ENCODE data around the gene APBA2. TPM values are rescaled to one million over a fixed set of nuclear protein-coding genes. Genes with fewer than 3 reads are reported as not detected.

APBA2 gene
- polyA plus RNA-seq, 1 donor (not counting 4 experiments of a cell fraction or from before 2014, with no cell fraction given), result 5.5 TPM

DNA sequence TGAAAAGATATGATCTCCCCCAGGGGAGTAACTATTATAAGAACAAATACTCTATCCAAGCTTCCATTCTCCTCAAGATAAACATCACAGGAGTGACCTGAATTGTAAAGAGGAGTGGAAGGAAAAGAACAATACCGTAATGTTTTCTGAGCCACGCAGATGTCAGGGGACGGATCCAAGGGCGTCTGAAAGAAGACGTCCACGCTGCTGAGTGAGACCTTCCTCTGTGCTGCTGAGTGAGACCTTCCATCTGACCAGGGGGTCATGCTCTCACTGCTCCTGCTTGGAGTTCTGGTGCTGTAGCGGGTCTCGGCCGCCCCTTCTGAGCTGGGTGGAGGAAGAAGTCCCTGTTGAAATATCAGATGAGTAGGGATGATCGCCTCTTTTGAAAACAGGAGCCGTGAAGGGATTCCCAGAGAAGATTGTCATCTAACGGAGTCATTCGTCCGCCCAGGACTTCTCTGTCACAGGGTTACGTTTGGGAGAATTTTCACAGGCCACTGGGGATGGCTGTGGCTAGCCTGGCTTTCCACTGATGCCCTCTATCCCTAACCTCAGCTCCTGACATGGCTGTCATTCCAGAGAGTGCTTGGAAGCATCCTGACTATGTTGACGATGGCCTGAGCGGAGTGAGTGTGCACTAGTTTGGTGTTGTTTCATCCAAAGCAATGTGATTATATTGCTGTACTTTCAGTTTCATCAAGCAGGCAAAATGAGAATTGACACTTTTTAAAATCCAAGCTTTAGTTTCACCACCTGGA lies 184.9 kb downstream of the APBA2 start:
- Histone ChIP-seq H3K9ac (ENCODE audit: control insufficient read depth, extremely low read depth, insufficient read depth, low read length) (no peak overlapping the region), H3K9me3 (ENCODE audit: control insufficient read depth, low read depth, low read length) (peaks cover 5% of the 10 kb centered on the region), H3K4me3 (ENCODE audit: control insufficient read depth in 2 of 3, extremely low read depth in 1 of 3, insufficient read depth in 2 of 3, low read depth in 1 of 3, low read length in 3 of 3) (no peak overlapping the region), H3K4me2 (ENCODE audit: control insufficient read depth, extremely low read depth, insufficient read depth, low read depth, low read length) (no peak overlapping the region), H3K27me3 (ENCODE audit: control insufficient read depth, extremely low read depth, insufficient read depth, low read length) (no peaks in the 10 kb centered on the region), H3K9me1 (ENCODE audit: control insufficient read depth, extremely low read depth, insufficient read depth, low read length) (no peaks in the 10 kb centered on the region), H4K20me1 (ENCODE audit: control insufficient read depth, extremely low read depth, insufficient read depth, low read length) (no peaks in the 10 kb centered on the region), H3K27ac (ENCODE audit: control insufficient read depth, insufficient read depth, low read length) (no peak overlapping the region), H2AFZ (ENCODE audit: control insufficient read depth, low read length) (no peak overlapping the region), H3K4me1 (ENCODE audit: control insufficient read depth, extremely low read depth, insufficient read depth, low read length) (no peaks in the 10 kb centered on the region), H3K79me2 (ENCODE audit: control insufficient read depth, insufficient read depth, low read length) (no peaks in the 10 kb centered on the region), H3K36me3 (ENCODE audit: control insufficient read depth in 2 of 2, extremely low read depth in 1 of 2, insufficient read depth in 2 of 2, low read length in 2 of 2) (no peaks in the 10 kb centered on the region)
- FAIRE-seq (no peak), DNase-seq (ENCODE audit: low read depth, low spot score) (no peak)
- dilution Hi-C loops (cut with MboI; ENCODE audit: extremely low pct_ligation_motif_present, low sequenced_read_pairs), result no loop called here
- TF ChIP-seq, protein P1, sequence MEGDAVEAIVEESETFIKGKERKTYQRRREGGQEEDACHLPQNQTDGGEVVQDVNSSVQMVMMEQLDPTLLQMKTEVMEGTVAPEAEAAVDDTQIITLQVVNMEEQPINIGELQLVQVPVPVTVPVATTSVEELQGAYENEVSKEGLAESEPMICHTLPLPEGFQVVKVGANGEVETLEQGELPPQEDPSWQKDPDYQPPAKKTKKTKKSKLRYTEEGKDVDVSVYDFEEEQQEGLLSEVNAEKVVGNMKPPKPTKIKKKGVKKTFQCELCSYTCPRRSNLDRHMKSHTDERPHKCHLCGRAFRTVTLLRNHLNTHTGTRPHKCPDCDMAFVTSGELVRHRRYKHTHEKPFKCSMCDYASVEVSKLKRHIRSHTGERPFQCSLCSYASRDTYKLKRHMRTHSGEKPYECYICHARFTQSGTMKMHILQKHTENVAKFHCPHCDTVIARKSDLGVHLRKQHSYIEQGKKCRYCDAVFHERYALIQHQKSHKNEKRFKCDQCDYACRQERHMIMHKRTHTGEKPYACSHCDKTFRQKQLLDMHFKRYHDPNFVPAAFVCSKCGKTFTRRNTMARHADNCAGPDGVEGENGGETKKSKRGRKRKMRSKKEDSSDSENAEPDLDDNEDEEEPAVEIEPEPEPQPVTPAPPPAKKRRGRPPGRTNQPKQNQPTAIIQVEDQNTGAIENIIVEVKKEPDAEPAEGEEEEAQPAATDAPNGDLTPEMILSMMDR (optimal IDR thresholded peaks at IDR 0.05 in 1 of 3, IDR thresholded peaks at IDR 0.05 in 1 of 3, conservative IDR thresholded peaks at IDR 0.05 in 1 of 3; ENCODE audit: extremely low read depth in 1 of 3, insufficient read depth in 2 of 3, low read length in 3 of 3), result no peak
- no peak for TF ChIP-seq EZH2 (IDR thresholded peaks at IDR 0.05; ENCODE audit: low read length)

DNA sequence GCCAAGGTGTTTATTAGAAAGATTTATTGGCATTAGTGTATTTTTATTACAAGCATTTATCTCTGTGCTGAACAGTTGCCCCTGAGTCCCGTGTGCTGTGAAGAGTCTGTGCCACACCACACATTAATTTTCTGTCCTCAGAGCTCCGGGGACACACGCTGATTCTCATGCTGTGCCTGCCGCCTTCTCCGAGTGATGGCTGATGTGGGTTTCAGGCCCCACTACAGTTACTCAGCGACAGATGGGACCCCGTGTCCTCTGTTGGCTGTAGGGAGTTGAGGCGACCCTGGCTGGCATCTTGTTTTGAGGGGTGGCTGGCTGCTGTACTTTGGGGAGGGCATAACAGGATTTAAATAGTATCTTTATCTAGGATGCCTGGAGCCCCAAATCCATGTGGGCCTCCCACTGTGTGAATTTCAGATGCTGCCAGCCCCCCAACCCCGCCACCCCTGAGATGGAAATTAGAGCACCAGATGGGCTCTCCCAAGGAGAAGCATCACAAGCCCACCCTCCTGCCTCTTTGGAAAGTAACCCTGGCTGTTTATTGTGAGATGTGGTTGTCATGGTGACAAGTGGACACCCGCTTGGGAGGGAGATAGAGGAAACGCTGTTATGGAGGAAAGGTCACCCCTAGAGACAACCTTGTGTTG lies 185.6 kb downstream of the APBA2 start:
- no peak overlapping the region for H3K4me2 ChIP-seq (ENCODE audit: control insufficient read depth, extremely low read depth, insufficient read depth, low read depth, low read length)
- H4K20me1 ChIP-seq (ENCODE audit: control insufficient read depth, extremely low read depth, insufficient read depth, low read length), result no peaks in the 10 kb centered on the region
- H3K36me3 ChIP-seq (ENCODE audit: control insufficient read depth in 2 of 2, extremely low read depth in 1 of 2, insufficient read depth in 2 of 2, low read length in 2 of 2), result no peaks in the 10 kb centered on the region
- no peak for FAIRE-seq
- peaks cover 5% of the 10 kb centered on the region for H3K9me3 ChIP-seq (ENCODE audit: control insufficient read depth, low read depth, low read length)
- H3K9me1 ChIP-seq (ENCODE audit: control insufficient read depth, extremely low read depth, insufficient read depth, low read length), result no peaks in the 10 kb centered on the region
- H3K4me3 ChIP-seq (ENCODE audit: control insufficient read depth in 2 of 3, extremely low read depth in 1 of 3, insufficient read depth in 2 of 3, low read depth in 1 of 3, low read length in 3 of 3), result no peak overlapping the region
- no peak overlapping the region for H2AFZ ChIP-seq (ENCODE audit: control insufficient read depth, low read length)
- DNase-seq (ENCODE audit: low read depth, low spot score), result no peak
- no peaks in the 10 kb centered on the region for H3K27me3 ChIP-seq (ENCODE audit: control insufficient read depth, extremely low read depth, insufficient read depth, low read length)
- TF ChIP-seq, protein P1 (optimal IDR thresholded peaks at IDR 0.05 in 1 of 3, IDR thresholded peaks at IDR 0.05 in 1 of 3, conservative IDR thresholded peaks at IDR 0.05 in 1 of 3; ENCODE audit: extremely low read depth in 1 of 3, insufficient read depth in 2 of 3, low read length in 3 of 3), result no peak
- TF ChIP-seq EZH2 (IDR thresholded peaks at IDR 0.05; ENCODE audit: low read length), result no peak
- H3K9ac ChIP-seq (ENCODE audit: control insufficient read depth, extremely low read depth, insufficient read depth, low read length), result no peak overlapping the region
- H3K27ac ChIP-seq (ENCODE audit: control insufficient read depth, insufficient read depth, low read length), result no peak overlapping the region
- no peaks in the 10 kb centered on the region for H3K4me1 ChIP-seq (ENCODE audit: control insufficient read depth, extremely low read depth, insufficient read depth, low read length)
- dilution Hi-C loops (cut with MboI; ENCODE audit: extremely low pct_ligation_motif_present, low sequenced_read_pairs), result no loop called here
- H3K79me2 ChIP-seq (ENCODE audit: control insufficient read depth, insufficient read depth, low read length), result no peaks in the 10 kb centered on the region
